Skeletal muscle tissue (tissue), 4 donors: ENCODE results near the gene LHFPL6. TPM values are rescaled to one million over a fixed set of nuclear protein-coding genes. Genes with fewer than 3 reads are reported as not detected.

Experiments used
- H3K27ac ChIP-seq: one replicate; pipeline ENCODE4 v1.7.0; 2013; ENCODE audit warnings: mild to moderate bottlenecking, low read depth, low read length, inconsistent platforms
- H3K27me3 ChIP-seq, 3 donors: one replicate each; pipeline ENCODE4 v1.7.0; 2013; ENCODE audit warnings: low read length in 3 of 3; ENCODE audit not compliant: control insufficient read depth in 3 of 3, insufficient read depth in 3 of 3
- H3K36me3 ChIP-seq, 3 donors: one replicate each; pipeline ENCODE4 v1.7.0; 2013; ENCODE audit warnings: low read length in 3 of 3; ENCODE audit not compliant: control insufficient read depth in 3 of 3, insufficient read depth in 3 of 3
- H3K4me1 ChIP-seq, 3 donors: one replicate each; pipeline ENCODE4 v1.7.0; 2013; ENCODE audit warnings: low read length in 3 of 3, mild to moderate bottlenecking in 3 of 3; ENCODE audit not compliant: control insufficient read depth in 3 of 3, insufficient read depth in 3 of 3
- H3K4me3 ChIP-seq, 3 donors: one replicate each; pipeline ENCODE4 v1.7.0; 2013; ENCODE audit warnings: low read length in 3 of 3
- H3K9ac ChIP-seq, 3 donors: one replicate each; pipeline ENCODE4 v1.7.0; 2013; ENCODE audit warnings: low read length in 3 of 3, mild to moderate bottlenecking in 3 of 3, moderate library complexity in 2 of 3, low read depth in 1 of 3
- H3K9me3 ChIP-seq, 3 donors: one replicate each; pipeline ENCODE4 v1.7.0; 2013; ENCODE audit warnings: low read length in 3 of 3; ENCODE audit not compliant: control insufficient read depth in 3 of 3
- total RNA-seq: library from RNA; depleted of rRNA; stranded (reverse); fragments of >200 nt; gene quantifications from one replicate; pipeline ENCODE4 v1.2.3, GENCODE V29; 2014
- donor health status: Osteomylitis.

LHFPL6 gene
- total RNA-seq, 1 donor from 2014 or later, result 32.4 TPM

- Histone ChIP-seq H3K4me1 (peaks cover 0 to 4% (median 0%) of the 10 kb centered on the region in 3 donors), H3K9ac (no peak overlapping the region), H3K27ac (no peak overlapping the region), H3K4me3 (no peak overlapping the region), H3K9me3 (no peaks in the 10 kb centered on the region), H3K36me3 (no peaks in the 10 kb centered on the region), H3K27me3 (no peaks in the 10 kb centered on the region)
Measured at GRCh38 chr13:39374741-39375189, 228.2 kb downstream of the LHFPL6 start.

- Histone ChIP-seq H3K27ac (no peak overlapping the region), H3K4me1 (peaks cover 0 to 4% (median 0%) of the 10 kb centered on the region in 3 donors)
Measured at GRCh38 chr13:39373145-39373544, 229.8 kb downstream of the LHFPL6 start.

GRCh38 chr13:39371706-39372105 is 231.3 kb downstream of the LHFPL6 start:
- H3K36me3 ChIP-seq, result no peaks in the 10 kb centered on the region
- H3K4me1 ChIP-seq, result peaks cover 0 to 4% (median 0%) of the 10 kb centered on the region in 3 donors
- H3K9ac ChIP-seq, result no peak overlapping the region
- no peaks in the 10 kb centered on the region for H3K27me3 ChIP-seq
- no peak overlapping the region for H3K4me3 ChIP-seq
- no peaks in the 10 kb centered on the region for H3K9me3 ChIP-seq
- H3K27ac ChIP-seq, result no peak overlapping the region

More at GRCh38 chr13:39373145-39373544, 229.8 kb downstream of the LHFPL6 start:
- H3K27me3 ChIP-seq, result no peaks in the 10 kb centered on the region
- H3K9ac ChIP-seq, result no peak overlapping the region
- no peak overlapping the region for H3K4me3 ChIP-seq
- no peaks in the 10 kb centered on the region for H3K36me3 ChIP-seq
- H3K9me3 ChIP-seq, result no peaks in the 10 kb centered on the region

- Histone ChIP-seq H3K4me1 (peaks cover 0 to 4% (median 0%) of the 10 kb centered on the region in 3 donors), H3K4me3 (no peak overlapping the region), H3K27me3 (no peaks in the 10 kb centered on the region), H3K9ac (no peak overlapping the region), H3K27ac (no peak overlapping the region), H3K9me3 (no peaks in the 10 kb centered on the region), H3K36me3 (no peaks in the 10 kb centered on the region)
Measured at GRCh38 chr13:39370554-39370953, 232.4 kb downstream of the LHFPL6 start.

- Histone ChIP-seq H3K9me3 (no peaks in the 10 kb centered on the region), H3K4me1 (peaks cover 0 to 5% (median 4%) of the 10 kb centered on the region in 3 donors), H3K27ac (no peak overlapping the region), H3K27me3 (no peaks in the 10 kb centered on the region), H3K9ac (no peak overlapping the region), H3K36me3 (no peaks in the 10 kb centered on the region), H3K4me3 (no peak overlapping the region)
Measured at GRCh38 chr13:39370048-39370447, 232.9 kb downstream of the LHFPL6 start.

- Histone ChIP-seq H3K4me1 (peaks cover 0 to 8% (median 4%) of the 10 kb centered on the region in 3 donors), H3K9me3 (no peaks in the 10 kb centered on the region), H3K27me3 (no peaks in the 10 kb centered on the region), H3K9ac (no peak overlapping the region), H3K36me3 (no peaks in the 10 kb centered on the region), H3K4me3 (no peak overlapping the region), H3K27ac (no peak overlapping the region)
Measured at GRCh38 chr13:39369161-39369890, 233.7 kb downstream of the LHFPL6 start.

GRCh38 chr13:39365879-39366278 is 237.1 kb downstream of the LHFPL6 start:
- Histone ChIP-seq H3K27ac (no peak overlapping the region), H3K4me3 (no peak overlapping the region), H3K4me1 (peaks cover 0 to 8% (median 4%) of the 10 kb centered on the region in 3 donors), H3K36me3 (no peaks in the 10 kb centered on the region), H3K27me3 (no peaks in the 10 kb centered on the region), H3K9ac (no peak overlapping the region), H3K9me3 (no peaks in the 10 kb centered on the region)

- Histone ChIP-seq H3K9me3 (no peaks in the 10 kb centered on the region), H3K9ac (no peak overlapping the region), H3K36me3 (no peaks in the 10 kb centered on the region), H3K4me1 (peaks cover 0 to 8% (median 1%) of the 10 kb centered on the region in 3 donors), H3K4me3 (no peak overlapping the region), H3K27me3 (no peaks in the 10 kb centered on the region), H3K27ac (no peak overlapping the region)
Measured at GRCh38 chr13:39364947-39365468, 238.0 kb downstream of the LHFPL6 start.

- no peaks in the 10 kb centered on the region for H3K27me3 ChIP-seq
Measured at GRCh38 chr13:39363382-39363772, 239.6 kb downstream of the LHFPL6 start.

GRCh38 chr13:39362652-39363381 is 240.2 kb downstream of the LHFPL6 start:
- Histone ChIP-seq H3K4me3 (no peak overlapping the region), H3K36me3 (no peaks in the 10 kb centered on the region), H3K27ac (no peak overlapping the region), H3K9ac (no peak overlapping the region), H3K27me3 (no peaks in the 10 kb centered on the region), H3K9me3 (no peaks in the 10 kb centered on the region), H3K4me1 (peaks cover 0 to 8% (median 0%) of the 10 kb centered on the region in 3 donors)

More at GRCh38 chr13:39363382-39363772, 239.6 kb downstream of the LHFPL6 start:
- H3K36me3 ChIP-seq, result no peaks in the 10 kb centered on the region
- H3K4me1 ChIP-seq, result peaks cover 0 to 8% (median 0%) of the 10 kb centered on the region in 3 donors
- H3K9ac ChIP-seq, result no peak overlapping the region
- no peak overlapping the region for H3K27ac ChIP-seq
- H3K9me3 ChIP-seq, result no peaks in the 10 kb centered on the region
- no peak overlapping the region for H3K4me3 ChIP-seq
